Prostate gland (tissue), 2 donors: ENCODE results near the gene EPHA2. TPM values are rescaled to one million over a fixed set of nuclear protein-coding genes. Genes with fewer than 3 reads are reported as not detected.
"Not testable (repeated sequence)": the region's sequence is repeated elsewhere in the genome, so short reads cannot be mapped to it uniquely, and the experiment has no call there.

Source experiments
- DNase-seq: peaks from one replicate; pipeline ENCODE4 v3.0.0-alpha.2; 2019; ENCODE audit warnings: low spot score
- H3K27ac ChIP-seq, 2 donors: fragments of 200-600 bp; sonication (generic); 2 replicates each; pipeline ENCODE4 v1.5.1; 2017 to 2019
- H3K27me3 ChIP-seq: fragments of 200-600 bp; sonication (generic); replicated peaks from 2 replicates; pipeline ENCODE4 v1.5.1; 2019; ENCODE audit not compliant: insufficient read depth
- H3K36me3 ChIP-seq, 2 donors: fragments of 200-600 bp; sonication (generic); 1 replicate in 1 of 2; 2 replicates in 1 of 2; pipeline versions ENCODE4 v1.5.1 to v1.8.1; 2017 to 2019
- H3K4me1 ChIP-seq: fragments of 200-600 bp; sonication (generic); replicated peaks from 2 replicates; pipeline ENCODE4 v1.5.1; 2019
- H3K4me3 ChIP-seq, 2 donors: fragments of 200-600 bp; sonication (generic); 2 replicates each; pipeline ENCODE4 v1.5.1; 2017 to 2019
- H3K9me3 ChIP-seq: fragments of 200-600 bp; sonication (generic); 2 replicates; pipeline ENCODE4 v1.5.1; 2017
- CTCF ChIP-seq, 4 experiments: fragments of 200-600 bp in 2 of 4; fragments of 450-650 bp in 2 of 4; sonication (generic) in 2 of 4; IDR thresholded peaks; 1 replicate in 3 of 4; 2 replicates in 1 of 4; pipeline ENCODE4 v1.5.1; 2016 to 2019; ENCODE audit warnings: antibody characterized with exemption in 4 of 4, mild to moderate bottlenecking in 2 of 4, moderate library complexity in 2 of 4
- POLR2A ChIP-seq: fragments of 450-650 bp; IDR thresholded peaks from one replicate; pipeline ENCODE4 v1.6.1; 2016; ENCODE audit warnings: antibody characterized with exemption, mild to moderate bottlenecking
- POLR2AphosphoS5 ChIP-seq: sonication (generic); formaldehyde crosslinking; IDR thresholded peaks from one replicate; pipeline ENCODE4 v1.6.1; 2017; ENCODE audit warnings: antibody characterized with exemption
- WGBS: methylation state at CpG from one replicate; pipeline ENCODE4 v1.1.5; 2018; 5-methylcytosine and 5-hydroxymethylcytosine counted together
- intact Hi-C: fragments of 100-400 bp; cut with DNase I; formaldehyde crosslinking; loops from one replicate; pipeline ENCODE4 v1.14.2; 2022
- total RNA-seq, 2 donors: library from RNA; depleted of rRNA; stranded (reverse); fragments of >200 nt; gene quantifications; one replicate each; pipeline ENCODE4 v1.1.0, GENCODE V29; 2016

The EPHA2 gene
- total RNA-seq, 2 donors from 2014 or later, result 14.8 to 17.7 TPM

DNA sequence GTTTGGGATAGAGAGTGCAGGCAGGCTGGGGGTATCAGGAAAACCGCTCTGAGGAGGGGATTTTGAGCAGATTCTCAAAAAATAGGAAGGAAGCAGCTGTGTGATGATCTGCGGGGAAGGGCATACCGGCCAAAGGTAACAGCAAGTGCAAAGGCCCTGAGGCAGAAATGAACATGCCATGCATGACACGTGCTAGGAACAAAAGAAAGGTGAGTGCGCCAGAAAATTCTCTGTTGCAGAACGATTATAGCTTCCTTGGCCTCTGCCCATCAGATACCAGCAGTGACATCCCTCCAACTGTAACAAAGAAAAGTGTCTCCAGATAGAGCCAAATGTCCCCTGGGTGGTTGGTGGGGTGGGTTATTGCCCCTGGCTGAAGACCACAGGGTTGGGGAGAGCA is 45.4 kb downstream of the EPHA2 start:
- no peak for TF ChIP-seq CTCF (IDR thresholded peaks at IDR 0.05)
- TF ChIP-seq POLR2A, result no peak
- TF ChIP-seq POLR2AphosphoS5, result no peak
- Histone ChIP-seq H3K27me3 (no peaks in the 10 kb centered on the region), H3K36me3 (no peaks in the 10 kb centered on the region)

GRCh38 chr1:16109571-16109970 is 46.3 kb downstream of the EPHA2 start:
- intact Hi-C loops, result no loop called here
- H3K36me3 ChIP-seq, result no peaks in the 10 kb centered on the region

More for the DNA sequence above, 45.4 kb downstream of the EPHA2 start:
- intact Hi-C loops, result no loop called here
- WGBS, result 55% methylated on average over 6 of the region's 6 CpGs
- DNase-seq, result no peak
- H3K4me1 ChIP-seq, result no peaks in the 10 kb centered on the region
- no peaks in the 10 kb centered on the region for H3K9me3 ChIP-seq
- H3K4me3 ChIP-seq, result no peak overlapping the region
- no peak overlapping the region for H3K27ac ChIP-seq

GRCh38 chr1:16107039-16107438 is 48.8 kb downstream of the EPHA2 start:
- H3K27ac ChIP-seq, DNase-seq, intact Hi-C loops, H3K4me1 ChIP-seq, H3K9me3 ChIP-seq, H3K36me3 ChIP-seq, H3K27me3 ChIP-seq, H3K4me3 ChIP-seq: not testable (repeated sequence)
- 55% methylated on average over 5 of the region's 5 CpGs for WGBS

More at GRCh38 chr1:16109571-16109970, 46.3 kb downstream of the EPHA2 start:
- 100% methylated on average over 1 of the region's 1 CpG for WGBS
- H3K27ac ChIP-seq, result no peak overlapping the region
- no peaks in the 10 kb centered on the region for H3K4me1 ChIP-seq
- H3K27me3 ChIP-seq, result no peaks in the 10 kb centered on the region
- H3K4me3 ChIP-seq, result no peak overlapping the region
- no peak for DNase-seq
- H3K9me3 ChIP-seq, result no peaks in the 10 kb centered on the region
- TF ChIP-seq POLR2AphosphoS5 (no peak), POLR2A (no peak), CTCF (IDR thresholded peaks at IDR 0.05) (no peak)

GRCh38 chr1:16101623-16102022 is 54.2 kb downstream of the EPHA2 start:
- intact Hi-C loops, result no loop called here
- Histone ChIP-seq H3K9me3 (no peaks in the 10 kb centered on the region), H3K27me3 (no peaks in the 10 kb centered on the region), H3K4me3 (no peak overlapping the region), H3K4me1 (no peaks in the 10 kb centered on the region), H3K36me3 (no peaks in the 10 kb centered on the region), H3K27ac (no peak overlapping the region)
- DNase-seq, result no peak
- TF ChIP-seq POLR2A (no peak), CTCF (IDR thresholded peaks at IDR 0.05) (no peak), POLR2AphosphoS5 (no peak)
- 42% methylated on average over 9 of the region's 9 CpGs for WGBS

DNA sequence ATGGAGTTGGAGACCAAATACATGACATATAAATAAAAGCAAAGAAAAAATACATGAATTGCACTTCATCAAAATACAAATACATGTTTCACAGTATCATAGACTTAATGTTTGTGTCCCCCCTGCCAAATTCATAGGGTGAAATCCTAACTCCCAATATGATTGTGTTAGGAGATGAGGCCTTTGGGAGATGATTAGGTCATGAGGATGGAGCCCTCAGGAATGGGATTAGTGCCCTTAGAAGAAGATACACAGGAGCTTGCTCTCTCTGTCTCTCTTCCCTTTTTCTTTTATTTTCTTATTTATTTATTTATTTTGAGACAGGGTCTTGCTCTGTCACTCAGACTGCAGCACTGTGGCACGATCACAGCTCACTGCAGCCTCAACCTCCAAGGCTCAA is 56.5 kb downstream of the EPHA2 start:
- WGBS, result 88% methylated on average over 1 of the region's 1 CpG
- no peak overlapping the region for H3K4me3 ChIP-seq
- no peaks in the 10 kb centered on the region for H3K27me3 ChIP-seq
- no peak for TF ChIP-seq POLR2AphosphoS5
- TF ChIP-seq CTCF (IDR thresholded peaks at IDR 0.05), result no peak
- TF ChIP-seq POLR2A, result no peak
- intact Hi-C loops, result no loop called here
- no peak overlapping the region for H3K27ac ChIP-seq
- H3K36me3 ChIP-seq, result no peaks in the 10 kb centered on the region
- H3K4me1 ChIP-seq, result no peaks in the 10 kb centered on the region
- H3K9me3 ChIP-seq, result no peaks in the 10 kb centered on the region
- no peak for DNase-seq
